OCI-LY1 (cell line): ENCODE data around the gene SH3GL2.

ENCODE experiments used
- H2AFZ ChIP-seq: fragments of 200-600 bp; sonication (generic), shearing (Covaris generic); 2 replicates; pipeline ENCODE4 v1.6.0; 2014; ENCODE audit warnings: antibody characterized with exemption, mild to moderate bottlenecking, low read length
- H3F3A ChIP-seq: fragments of 200-600 bp; sonication (generic), shearing (Covaris generic); 2 replicates; pipeline ENCODE4 v1.6.0; 2014; ENCODE audit warnings: mild to moderate bottlenecking, antibody characterized with exemption, low read length, moderate library complexity; ENCODE audit not compliant: insufficient read depth
- H3K27ac ChIP-seq: fragments of 200-600 bp; sonication (generic); 2 replicates; pipeline ENCODE4 v1.5.1; 2014; ENCODE audit warnings: low read length, mixed run types, mild to moderate bottlenecking, low read depth; ENCODE audit not compliant: poor library complexity, severe bottlenecking
- H3K27me3 ChIP-seq: fragments of 200-600 bp; sonication (generic); 2 replicates; pipeline ENCODE4 v1.6.0; 2014; ENCODE audit warnings: antibody characterized with exemption, mild to moderate bottlenecking, low read length, moderate library complexity; ENCODE audit not compliant: insufficient read depth
- H3K36me3 ChIP-seq: fragments of 200-600 bp; sonication (generic); 2 replicates; pipeline ENCODE4 v1.6.1; 2014; ENCODE audit warnings: mild to moderate bottlenecking, antibody characterized with exemption, low read length, moderate library complexity, mixed read lengths; ENCODE audit not compliant: insufficient read depth
- H3K4me1 ChIP-seq: fragments of 200-600 bp; sonication (generic); 2 replicates; pipeline ENCODE4 v1.5.1; 2014; ENCODE audit warnings: mild to moderate bottlenecking, low read length, moderate library complexity; ENCODE audit not compliant: insufficient read depth, severe bottlenecking
- H3K4me2 ChIP-seq: fragments of 200-600 bp; sonication (generic), shearing (Covaris generic); 2 replicates; pipeline ENCODE4 v1.6.1; 2014; ENCODE audit warnings: low read length
- H3K4me3 ChIP-seq: fragments of 200-600 bp; sonication (generic); 2 replicates; pipeline ENCODE4 v1.5.1; 2014; ENCODE audit warnings: low read length, low read depth, mild to moderate bottlenecking, mixed read lengths; ENCODE audit not compliant: poor library complexity, severe bottlenecking
- H3K79me2 ChIP-seq: fragments of 200-600 bp; shearing (Covaris generic); 2 replicates; pipeline ENCODE4 v1.6.1; 2016; ENCODE audit warnings: mixed run types, low read length, mixed read lengths; ENCODE audit not compliant: insufficient read depth
- H3K9ac ChIP-seq: fragments of 200-600 bp; sonication (generic), shearing (Covaris generic); 2 replicates; pipeline ENCODE4 v1.6.1; 2014; ENCODE audit warnings: mild to moderate bottlenecking, low read length, mixed read lengths
- H3K9me2 ChIP-seq: fragments of 200-600 bp; sonication (generic), shearing (Covaris generic); 2 replicates; pipeline ENCODE4 v1.6.1; 2014; ENCODE audit warnings: low read depth, mild to moderate bottlenecking, low read length, mixed read lengths
- H3K9me3 ChIP-seq: fragments of 200-600 bp; shearing (Covaris generic); 2 replicates; pipeline ENCODE4 v1.6.1; 2014; ENCODE audit warnings: low read length, mixed read lengths
- H4K20me1 ChIP-seq: fragments of 200-600 bp; sonication (generic), shearing (Covaris generic); 2 replicates; pipeline ENCODE4 v1.6.0; 2016; ENCODE audit warnings: mild to moderate bottlenecking, low read length; ENCODE audit not compliant: insufficient read depth
- EZH2 ChIP-seq: fragments of 200-600 bp; sonication (generic), shearing (Covaris generic); IDR thresholded peaks from 2 replicates; pipeline ENCODE4 v1.8.0; 2017; ENCODE audit warnings: borderline replicate concordance, mixed run types, mild to moderate bottlenecking, antibody characterized with exemption, low read length, moderate library complexity, mixed read lengths
- TF ChIP-seq, protein P1 (sequence below): fragments of 200-600 bp; sonication (generic), shearing (Covaris generic); IDR thresholded peaks from 2 replicates; pipeline ENCODE4 v1.5.1; 2017; ENCODE audit warnings: mild to moderate bottlenecking, antibody characterized with exemption, low read length, moderate library complexity, mixed read lengths

Gene SH3GL2

DNA sequence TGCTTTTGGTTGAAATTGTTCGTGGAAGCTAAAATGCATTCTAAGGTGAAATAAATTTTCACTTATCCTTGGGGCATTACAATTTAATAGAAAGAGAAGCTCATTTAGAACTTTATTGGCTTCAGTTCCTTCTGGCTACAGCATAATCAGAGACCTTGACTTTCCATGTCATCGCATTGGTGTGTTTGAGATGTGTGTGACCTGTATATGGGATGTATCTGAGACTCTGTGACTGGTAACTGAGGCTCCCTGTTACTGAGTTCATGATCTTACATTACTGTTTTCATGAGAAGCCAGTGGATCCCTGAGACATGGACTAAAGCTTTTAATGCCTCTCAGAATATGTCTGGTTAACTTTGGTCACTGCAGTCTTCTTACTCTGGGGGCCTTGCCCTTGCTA is 32.5 kb downstream of the SH3GL2 start:
- Histone ChIP-seq H3K36me3 (no peaks in the 10 kb centered on the region), H2AFZ (no peak overlapping the region), H3K4me1 (no peaks in the 10 kb centered on the region), H3K4me3 (no peak overlapping the region), H3K9ac (no peak overlapping the region), H3K27me3 (no peaks in the 10 kb centered on the region), H3K4me2 (no peak overlapping the region), H3K9me2 (no peaks in the 10 kb centered on the region), H3F3A (no peaks in the 10 kb centered on the region), H3K27ac (no peak overlapping the region), H3K79me2 (no peaks in the 10 kb centered on the region), H3K9me3 (no peaks in the 10 kb centered on the region), H4K20me1 (no peaks in the 10 kb centered on the region)
- no peak for TF ChIP-seq EZH2
- TF ChIP-seq, protein P1, sequence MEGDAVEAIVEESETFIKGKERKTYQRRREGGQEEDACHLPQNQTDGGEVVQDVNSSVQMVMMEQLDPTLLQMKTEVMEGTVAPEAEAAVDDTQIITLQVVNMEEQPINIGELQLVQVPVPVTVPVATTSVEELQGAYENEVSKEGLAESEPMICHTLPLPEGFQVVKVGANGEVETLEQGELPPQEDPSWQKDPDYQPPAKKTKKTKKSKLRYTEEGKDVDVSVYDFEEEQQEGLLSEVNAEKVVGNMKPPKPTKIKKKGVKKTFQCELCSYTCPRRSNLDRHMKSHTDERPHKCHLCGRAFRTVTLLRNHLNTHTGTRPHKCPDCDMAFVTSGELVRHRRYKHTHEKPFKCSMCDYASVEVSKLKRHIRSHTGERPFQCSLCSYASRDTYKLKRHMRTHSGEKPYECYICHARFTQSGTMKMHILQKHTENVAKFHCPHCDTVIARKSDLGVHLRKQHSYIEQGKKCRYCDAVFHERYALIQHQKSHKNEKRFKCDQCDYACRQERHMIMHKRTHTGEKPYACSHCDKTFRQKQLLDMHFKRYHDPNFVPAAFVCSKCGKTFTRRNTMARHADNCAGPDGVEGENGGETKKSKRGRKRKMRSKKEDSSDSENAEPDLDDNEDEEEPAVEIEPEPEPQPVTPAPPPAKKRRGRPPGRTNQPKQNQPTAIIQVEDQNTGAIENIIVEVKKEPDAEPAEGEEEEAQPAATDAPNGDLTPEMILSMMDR, result no peak

DNA sequence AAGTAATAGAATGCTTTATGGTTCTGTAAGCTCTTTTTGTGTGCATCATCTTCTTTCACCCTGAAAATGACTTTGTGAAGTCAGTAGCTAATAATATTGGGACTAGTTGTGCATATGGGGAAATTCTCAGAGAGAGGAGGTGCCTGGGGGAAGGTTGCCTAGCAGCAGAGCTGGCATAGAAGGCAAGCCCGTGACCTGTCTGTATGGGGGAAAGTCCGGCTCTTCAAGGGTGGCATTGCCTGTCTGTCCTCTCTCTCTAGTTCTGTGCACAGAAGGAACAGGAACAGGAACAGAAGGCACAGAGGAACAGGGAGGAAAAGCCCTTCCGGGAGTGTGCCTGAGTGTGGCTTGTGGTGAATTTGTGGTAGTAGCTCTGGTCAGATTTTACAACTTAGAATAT is 33.1 kb downstream of the SH3GL2 start:
- Histone ChIP-seq H3K36me3 (no peaks in the 10 kb centered on the region), H3F3A (no peaks in the 10 kb centered on the region), H3K9me2 (no peaks in the 10 kb centered on the region), H3K79me2 (no peaks in the 10 kb centered on the region), H3K4me3 (no peak overlapping the region), H2AFZ (no peak overlapping the region), H3K9me3 (no peaks in the 10 kb centered on the region), H3K4me2 (no peak overlapping the region), H3K9ac (no peak overlapping the region), H3K27me3 (no peaks in the 10 kb centered on the region), H3K4me1 (no peaks in the 10 kb centered on the region), H4K20me1 (no peaks in the 10 kb centered on the region), H3K27ac (no peak overlapping the region)
- TF ChIP-seq, protein P1, result no peak
- no peak for TF ChIP-seq EZH2

DNA sequence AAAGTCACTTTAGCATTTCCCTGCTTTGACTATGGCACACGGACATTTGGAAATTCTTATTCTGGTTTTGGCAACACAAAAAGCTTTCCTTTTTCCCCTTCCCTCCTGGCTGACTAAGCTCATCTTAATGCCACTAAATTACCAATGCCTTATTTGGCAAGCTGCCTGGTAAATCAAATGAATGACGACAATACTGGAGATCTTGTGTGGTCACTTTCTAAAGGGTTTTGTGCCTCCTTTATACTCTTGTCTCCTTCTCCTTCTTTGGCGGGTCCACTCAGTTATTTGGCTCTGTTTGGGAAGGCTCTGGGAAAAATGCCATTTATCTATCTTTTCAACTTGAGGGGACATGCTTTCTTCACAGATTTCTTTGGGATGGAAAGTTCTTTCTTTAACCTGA is 34.9 kb downstream of the SH3GL2 start:
- Histone ChIP-seq H2AFZ (no peak overlapping the region), H3K4me1 (no peaks in the 10 kb centered on the region)

More for the DNA sequence above, 34.9 kb downstream of the SH3GL2 start:
- no peaks in the 10 kb centered on the region for H3K36me3 ChIP-seq
- H3K79me2 ChIP-seq, result no peaks in the 10 kb centered on the region
- H3K9ac ChIP-seq, result no peak overlapping the region
- H3K4me3 ChIP-seq, result no peak overlapping the region
- no peaks in the 10 kb centered on the region for H3F3A ChIP-seq
- no peaks in the 10 kb centered on the region for H3K27me3 ChIP-seq
- H3K9me2 ChIP-seq, result no peaks in the 10 kb centered on the region
- no peak overlapping the region for H3K27ac ChIP-seq
- H4K20me1 ChIP-seq, result no peaks in the 10 kb centered on the region
- no peaks in the 10 kb centered on the region for H3K9me3 ChIP-seq
- TF ChIP-seq EZH2, result no peak
- TF ChIP-seq, protein P1, result no peak
- H3K4me2 ChIP-seq, result no peak overlapping the region
